Lung (tissue), 12 donors: ENCODE data around the gene JHY. TPM values are rescaled to one million over a fixed set of nuclear protein-coding genes. Genes with fewer than 3 reads are reported as not detected.

Experiments used
- ATAC-seq: fragments of 200-7000 bp; cut with Tn5 transposase; one replicate; pipeline ENCODE4 v1.9.1; 2020; ENCODE audit warnings: moderate number of reproducible peaks; ENCODE audit not compliant: insufficient read depth, low FRiP score
- DNase-seq, 3 donors: peaks; one replicate each; pipeline ENCODE4 v3.0.0-alpha.2; 2013 to 2017
- H3K27ac ChIP-seq, 2 donors: one replicate each; pipeline ENCODE4 v1.5.1; 2013; ENCODE audit warnings: mild to moderate bottlenecking in 2 of 2, moderate library complexity in 2 of 2, control low read depth in 1 of 2, inconsistent platforms in 1 of 2, low read depth in 1 of 2, low read length in 1 of 2
- H3K27me3 ChIP-seq, 3 donors: one replicate each; pipeline ENCODE4 v1.5.1; 2013; ENCODE audit warnings: low read length in 2 of 3; ENCODE audit not compliant: control insufficient read depth in 3 of 3, insufficient read depth in 3 of 3
- H3K36me3 ChIP-seq, 4 donors: one replicate each; pipeline ENCODE4 v1.5.1; 2013; ENCODE audit warnings: low read length in 4 of 4, mild to moderate bottlenecking in 1 of 4, moderate library complexity in 1 of 4; ENCODE audit not compliant: control insufficient read depth in 4 of 4, insufficient read depth in 4 of 4
- H3K4me1 ChIP-seq, 5 donors: one replicate each; pipeline ENCODE4 v1.5.1; 2013; ENCODE audit warnings: low read length in 5 of 5, mild to moderate bottlenecking in 2 of 5, moderate library complexity in 1 of 5; ENCODE audit not compliant: control insufficient read depth in 5 of 5, insufficient read depth in 5 of 5
- H3K4me3 ChIP-seq: one replicate; pipeline ENCODE4 v1.5.1; 2013; ENCODE audit warnings: mild to moderate bottlenecking, control low read depth, moderate library complexity
- H3K9ac ChIP-seq, 2 donors: one replicate each; pipeline ENCODE4 v1.5.1; 2013; ENCODE audit warnings: low read length in 2 of 2, control low read depth in 1 of 2; ENCODE audit not compliant: insufficient read depth in 1 of 2
- H3K9me3 ChIP-seq, 4 donors: one replicate each; pipeline ENCODE4 v1.5.1; 2013; ENCODE audit warnings: low read length in 3 of 4, mild to moderate bottlenecking in 1 of 4, moderate library complexity in 1 of 4; ENCODE audit not compliant: control insufficient read depth in 4 of 4, insufficient read depth in 3 of 4
- WGBS, 2 donors: extraction: QIAGEN DNeasy Blood & Tissue Kit; methylation state at CpG; one replicate each; pipeline ENCODE4 v1.1.7; 2013; 5-methylcytosine and 5-hydroxymethylcytosine counted together
- polyA plus RNA-seq, 2 donors: library from polyadenylated mRNA; stranded (reverse); fragments of 200-250 nt; gene quantifications; one replicate each; pipeline ENCODE4 v1.2.1, GENCODE V29; 2013
- total RNA-seq, 2 donors: library from RNA; depleted of rRNA in 1 of 2; stranded (reverse); fragments of >200 nt in 1 of 2; gene quantifications; one replicate each; pipeline ENCODE4 v1.2.1, GENCODE V29; 2014 to 2021
- TF ChIP-seq, protein P1 (sequence below): IDR thresholded peaks from 2 replicates; pipeline ENCODE4 v1.5.1; 2012; ENCODE audit warnings: mild to moderate bottlenecking; ENCODE audit errors: control extremely low read depth, extremely low read depth
- donor health status: control.
- donor health status: control.
- donor health status: Bipolar disorder and iron deficiency.
- donor health status: healthy.
- donor health status: DM: yes; HTN: yes; CAD: no.

Gene JHY
- total and polyA plus RNA-seq, 4 donors = 2.4 to 11.0 (median 7.3) TPM

DNA sequence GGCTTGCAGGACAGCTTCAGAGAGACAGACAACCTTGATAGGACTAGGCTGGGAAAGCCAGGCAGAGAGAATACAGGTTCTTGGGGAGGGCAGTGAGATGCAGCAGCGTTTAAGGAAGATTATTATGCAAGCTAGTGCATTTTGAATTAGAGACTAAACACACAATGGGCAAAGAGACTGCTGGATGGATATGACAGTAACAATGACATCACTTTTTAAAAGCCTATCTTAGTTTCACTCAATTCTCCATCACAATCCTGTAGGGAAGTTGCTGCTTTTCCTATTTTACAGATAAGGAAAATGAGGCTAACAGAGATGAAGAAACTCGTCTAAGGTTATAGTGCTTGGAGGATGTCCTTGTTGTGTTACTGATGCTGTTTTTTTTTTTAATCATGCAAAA is 5.6 kb downstream of the JHY start:
- Histone ChIP-seq H3K4me1 (peaks cover 0 to 7% (median 0%) of the 10 kb centered on the region in 5 donors), H3K9ac (no peak overlapping the region), H3K36me3 (peaks cover 0 to 16% (median 2%) of the 10 kb centered on the region in 4 donors), H3K27me3 (no peaks in the 10 kb centered on the region), H3K9me3 (no peaks in the 10 kb centered on the region), H3K4me3 (no peak overlapping the region), H3K27ac (no peak overlapping the region)
- no peak for DNase-seq
- TF ChIP-seq, protein P1, sequence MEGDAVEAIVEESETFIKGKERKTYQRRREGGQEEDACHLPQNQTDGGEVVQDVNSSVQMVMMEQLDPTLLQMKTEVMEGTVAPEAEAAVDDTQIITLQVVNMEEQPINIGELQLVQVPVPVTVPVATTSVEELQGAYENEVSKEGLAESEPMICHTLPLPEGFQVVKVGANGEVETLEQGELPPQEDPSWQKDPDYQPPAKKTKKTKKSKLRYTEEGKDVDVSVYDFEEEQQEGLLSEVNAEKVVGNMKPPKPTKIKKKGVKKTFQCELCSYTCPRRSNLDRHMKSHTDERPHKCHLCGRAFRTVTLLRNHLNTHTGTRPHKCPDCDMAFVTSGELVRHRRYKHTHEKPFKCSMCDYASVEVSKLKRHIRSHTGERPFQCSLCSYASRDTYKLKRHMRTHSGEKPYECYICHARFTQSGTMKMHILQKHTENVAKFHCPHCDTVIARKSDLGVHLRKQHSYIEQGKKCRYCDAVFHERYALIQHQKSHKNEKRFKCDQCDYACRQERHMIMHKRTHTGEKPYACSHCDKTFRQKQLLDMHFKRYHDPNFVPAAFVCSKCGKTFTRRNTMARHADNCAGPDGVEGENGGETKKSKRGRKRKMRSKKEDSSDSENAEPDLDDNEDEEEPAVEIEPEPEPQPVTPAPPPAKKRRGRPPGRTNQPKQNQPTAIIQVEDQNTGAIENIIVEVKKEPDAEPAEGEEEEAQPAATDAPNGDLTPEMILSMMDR = no peak
- no peak for ATAC-seq
- WGBS, 2 donors = 72 to 79% methylated on average over 2 of the region's 2 CpGs

DNA sequence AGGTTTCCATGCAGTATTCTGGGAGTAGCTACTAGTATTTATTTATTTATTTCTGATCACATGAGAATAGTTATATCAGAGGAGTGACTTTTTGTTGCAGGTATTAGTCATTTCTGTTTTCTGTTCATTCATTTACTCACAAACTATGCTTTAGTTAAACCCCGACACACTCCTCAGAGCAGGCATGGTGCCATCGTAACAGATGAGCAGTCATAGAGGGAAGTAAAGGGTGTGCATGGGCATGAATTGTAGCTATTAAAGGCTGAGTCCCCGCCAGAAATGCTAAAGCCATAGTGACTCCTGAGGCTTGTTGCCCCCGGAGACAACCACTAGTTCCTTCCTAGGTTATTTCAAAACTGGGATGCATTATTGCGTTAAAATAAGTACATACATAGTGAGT is 10.6 kb downstream of the JHY start:
- ATAC-seq (no peak), DNase-seq (no peak)
- Histone ChIP-seq H3K36me3 (peaks cover 0 to 10% (median 1%) of the 10 kb centered on the region in 4 donors), H3K27ac (no peak overlapping the region), H3K27me3 (no peaks in the 10 kb centered on the region), H3K9ac (no peak overlapping the region), H3K9me3 (no peaks in the 10 kb centered on the region), H3K4me1 (no peaks in the 10 kb centered on the region), H3K4me3 (no peak overlapping the region)
- 45 to 69% methylated on average over 5 of the region's 5 CpGs for WGBS, 2 donors
- TF ChIP-seq, protein P1 = no peak

DNA sequence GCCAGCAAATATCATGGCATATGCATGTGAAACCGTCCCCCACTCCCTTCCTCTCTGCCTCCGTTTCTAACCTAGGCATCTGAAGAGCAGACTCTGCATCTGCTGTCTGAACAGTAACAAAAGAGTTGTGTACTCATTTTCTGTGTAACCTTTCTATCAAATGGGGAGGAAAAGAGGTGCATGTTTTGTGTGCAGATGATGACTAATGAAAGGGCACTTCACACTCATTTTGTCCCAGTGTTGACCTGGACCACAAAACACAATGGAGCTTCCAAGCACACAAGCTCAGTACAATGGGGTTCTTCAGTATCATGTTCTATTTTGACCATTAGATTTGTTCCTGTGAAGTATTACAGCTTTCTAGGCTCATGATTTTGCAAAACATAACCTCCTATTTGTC is 13.0 kb downstream of the JHY start:
- H3K9me3 ChIP-seq = no peaks in the 10 kb centered on the region
- 94 to 96% methylated on average over 2 of the region's 2 CpGs for WGBS, 2 donors
- TF ChIP-seq, protein P1 = no peak
- H3K27ac ChIP-seq = no peak overlapping the region
- no peak overlapping the region for H3K4me3 ChIP-seq
- H3K4me1 ChIP-seq = no peaks in the 10 kb centered on the region
- H3K36me3 ChIP-seq = peaks cover 0 to 4% (median 0%) of the 10 kb centered on the region in 4 donors
- no peaks in the 10 kb centered on the region for H3K27me3 ChIP-seq
- ATAC-seq (no peak), DNase-seq (no peak)
- no peak overlapping the region for H3K9ac ChIP-seq

DNA sequence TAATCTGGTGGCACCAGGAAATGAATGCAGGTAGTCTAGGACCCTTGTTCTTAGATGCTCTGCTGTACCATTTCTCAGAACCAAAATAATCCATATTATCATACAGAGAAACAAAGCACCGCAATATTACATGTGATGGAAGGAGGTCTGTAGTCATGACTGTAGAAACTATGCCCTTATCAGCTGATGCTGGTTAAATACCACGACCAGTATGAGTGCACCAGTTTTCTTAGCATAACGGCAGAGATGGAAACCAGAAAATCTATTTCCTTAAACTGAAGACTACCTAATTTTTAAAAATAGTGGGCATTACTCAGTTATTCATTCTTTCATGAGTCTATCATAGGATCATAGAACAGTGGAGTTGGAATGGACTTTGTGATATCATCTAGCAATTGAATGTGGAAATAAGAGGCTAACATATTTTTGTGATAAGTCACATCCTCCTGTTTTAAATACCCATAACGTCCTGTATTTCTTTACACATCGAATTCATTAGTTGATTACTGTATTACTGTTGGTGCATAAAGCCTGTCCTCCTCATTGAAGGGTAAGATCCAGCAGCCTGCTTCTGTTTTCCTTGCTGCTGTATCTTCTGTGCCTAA is 15.1 kb downstream of the JHY start:
- Histone ChIP-seq H3K27ac (no peak overlapping the region), H3K36me3 (no peaks in the 10 kb centered on the region), H3K9ac (no peak overlapping the region), H3K4me1 (no peaks in the 10 kb centered on the region), H3K27me3 (no peaks in the 10 kb centered on the region), H3K9me3 (no peaks in the 10 kb centered on the region), H3K4me3 (no peak overlapping the region)
- ATAC-seq (no peak), DNase-seq (no peak)
- TF ChIP-seq, protein P1 = no peak
- WGBS, 2 donors = 80 to 85% methylated on average over 5 of the region's 5 CpGs
